Activated T-cell treated with anti-CD3 and anti-CD28 coated beads for 48 hours (primary cell): ENCODE measurements around the gene FBXL16.
A peak's percentile ranks its signal among the peaks of the same experiment; 100 is the strongest.

Experiments used
- DNase-seq: peaks from one replicate; pipeline ENCODE4 v3.0.0-alpha.2; 2020; ENCODE audit warnings: low read depth

FBXL16 gene

GRCh38 chr16:676913-677312 lies 28.7 kb downstream of the FBXL16 start:
- DNase-seq: no peak

- no peak for DNase-seq
These were observed 29.1 kb downstream of the FBXL16 start for GRCh38 chr16:676565-676902.

- no peak for DNase-seq
These were observed 29.6 kb downstream of the FBXL16 start for GRCh38 chr16:675884-676564.

GRCh38 chr16:674968-675883 lies 30.4 kb downstream of the FBXL16 start, which contains the start of gene RHBDL1:
Gene RHBDL1, plus strand, starts transcription at chr16:675671. Its CDS starts 120 bp downstream, at chr16:675791.
- no peak for DNase-seq

GRCh38 chr16:674214-674881 lies 31.3 kb downstream of the FBXL16 start:
- no peak for DNase-seq

- DNase-seq: no peak
These were observed 32.1 kb downstream of the FBXL16 start for GRCh38 chr16:673399-673991.

- DNase-seq: no peak
These were observed 32.8 kb downstream of the FBXL16 start for GRCh38 chr16:672851-673250.

- no peak for DNase-seq
These were observed 33.2 kb downstream of the FBXL16 start for GRCh38 chr16:672371-672770.

- DNase-seq: no peak
These were observed 34.1 kb downstream of the FBXL16 start for GRCh38 chr16:671353-672131.

- no peak for DNase-seq
These were observed 34.9 kb downstream of the FBXL16 start for GRCh38 chr16:670485-671352.

GRCh38 chr16:669666-670065 lies 35.9 kb downstream of the FBXL16 start:
- DNase-seq: no peak

- DNase-seq: no peak
These were observed 37.0 kb downstream of the FBXL16 start for GRCh38 chr16:668519-669171.

GRCh38 chr16:667780-668518 lies 37.7 kb downstream of the FBXL16 start, which contains the start of gene RHOT2:
Gene RHOT2, plus strand, starts transcription at chr16:668132. Its CDS starts 68 bp downstream, at chr16:668200.
- DNase-seq: peak; percentile 97

GRCh38 chr16:667113-667779 lies 38.4 kb downstream of the FBXL16 start:
- no peak for DNase-seq

- DNase-seq: no peak
These were observed 39.0 kb downstream of the FBXL16 start for GRCh38 chr16:666572-666971.

- DNase-seq: no peak
These were observed 43.0 kb downstream of the FBXL16 start for GRCh38 chr16:662597-662996.

- DNase-seq: no peak
These were observed 43.5 kb downstream of the FBXL16 start for GRCh38 chr16:662095-662494.

GRCh38 chr16:661184-661821 lies 44.3 kb downstream of the FBXL16 start:
- no peak for DNase-seq
